GM23338 (cell line): ENCODE results near the gene TFCP2. TPM values are rescaled to one million over a fixed set of nuclear protein-coding genes. Genes with fewer than 3 reads are reported as not detected.

Source experiments
- ATAC-seq: fragments of 200-7000 bp; cut with Tn5 transposase; 3 replicates; pipeline ENCODE4 v1.9.1; 2020
- DNase-seq: peaks from one replicate; pipeline ENCODE4 v3.0.0-alpha.2; 2015; ENCODE audit warnings: low spot score
- H2AFZ ChIP-seq: fragments of 200-600 bp; sonication (generic); 2 replicates; pipeline ENCODE4 v1.8.0; 2016; ENCODE audit warnings: antibody characterized with exemption, mild to moderate bottlenecking, moderate library complexity
- H3F3A ChIP-seq: fragments of 200-600 bp; sonication (generic); replicated peaks from 2 replicates; pipeline ENCODE4 v1.8.0; 2017; ENCODE audit warnings: antibody characterized with exemption, mixed run types, low read depth
- H3K27ac ChIP-seq: fragments of 200-600 bp; sonication (generic); 2 replicates; pipeline ENCODE4 v1.6.1; 2016; ENCODE audit warnings: low read depth
- H3K27me3 ChIP-seq: fragments of 200-600 bp; sonication (generic); 2 replicates; pipeline ENCODE4 v1.8.0; 2016; ENCODE audit warnings: mild to moderate bottlenecking, mixed run types, moderate library complexity; ENCODE audit not compliant: insufficient read depth
- H3K36me3 ChIP-seq: fragments of 200-600 bp; sonication (generic); 2 replicates; pipeline ENCODE4 v1.8.0; 2016; ENCODE audit warnings: mild to moderate bottlenecking; ENCODE audit not compliant: insufficient read depth
- H3K4me1 ChIP-seq: fragments of 200-600 bp; sonication (generic); 2 replicates; pipeline ENCODE4 v1.8.0; 2016; ENCODE audit warnings: mild to moderate bottlenecking, moderate library complexity; ENCODE audit not compliant: insufficient read depth
- H3K4me2 ChIP-seq: fragments of 200-600 bp; sonication (generic); 2 replicates; pipeline ENCODE4 v1.7.1; 2017; ENCODE audit warnings: mixed run types
- H3K4me3 ChIP-seq: fragments of 200-600 bp; sonication (generic); 2 replicates; pipeline ENCODE4 v1.6.1; 2016; ENCODE audit warnings: mixed run types
- H3K79me2 ChIP-seq: fragments of 200-600 bp; sonication (generic); replicated peaks from 2 replicates; pipeline ENCODE4 v1.8.0; 2017; ENCODE audit warnings: mild to moderate bottlenecking; ENCODE audit not compliant: insufficient read depth
- H3K9me2 ChIP-seq: fragments of 200-600 bp; sonication (generic); 2 replicates; pipeline ENCODE4 v1.8.0; 2017; ENCODE audit not compliant: insufficient read depth
- H4K20me1 ChIP-seq: fragments of 200-600 bp; sonication (generic); replicated peaks from 2 replicates; pipeline ENCODE4 v1.8.0; 2017; ENCODE audit warnings: mild to moderate bottlenecking; ENCODE audit not compliant: insufficient read depth
- H3K27ac Mint-ChIP-seq: 2 replicates; pipeline ENCODE4 v1.8.0; 2020; ENCODE audit warnings: inconsistent platforms, mild to moderate bottlenecking, moderate library complexity, mixed read lengths
- H3K27me3 Mint-ChIP-seq: 3 replicates; pipeline ENCODE4 v1.8.0; 2022; ENCODE audit warnings: low read depth, mild to moderate bottlenecking, moderate library complexity, mixed read lengths, inconsistent platforms; ENCODE audit not compliant: insufficient read depth, poor library complexity
- H3K36me3 Mint-ChIP-seq: 3 replicates; pipeline ENCODE4 v1.8.0; 2021; ENCODE audit warnings: low read depth, mild to moderate bottlenecking, inconsistent platforms, moderate library complexity, mixed read lengths
- H3K4me1 Mint-ChIP-seq: 3 replicates; pipeline ENCODE4 v1.8.0; 2020; ENCODE audit warnings: mild to moderate bottlenecking, inconsistent platforms, mixed read lengths
- H3K4me3 Mint-ChIP-seq: 3 replicates; pipeline ENCODE4 v1.8.0; 2021; ENCODE audit warnings: moderate library complexity, mild to moderate bottlenecking, inconsistent platforms, mixed read lengths
- H3K9me3 Mint-ChIP-seq: 3 replicates; pipeline ENCODE4 v1.8.0; 2020; ENCODE audit warnings: moderate library complexity, mild to moderate bottlenecking, inconsistent platforms, mixed read lengths
- CREB1 ChIP-seq: fragments of 250-450 bp; sonication (Bioruptor Pico); IDR thresholded peaks from 2 replicates; pipeline ENCODE4 v1.5.0; 2020; ENCODE audit warnings: low read depth, mild to moderate bottlenecking, moderate library complexity
- CTCF ChIP-seq, 2 experiments: fragments of 200-600 bp in 1 of 2; sonication (generic) in 1 of 2; conservative IDR thresholded peaks; 2 replicates each; pipeline versions ENCODE4 v1.5.1 to v1.6.1; 2016 to 2017; ENCODE audit warnings: antibody characterized with exemption in 2 of 2, low read depth in 2 of 2, mild to moderate bottlenecking in 2 of 2, moderate library complexity in 1 of 2
- ETS1 ChIP-seq: IDR thresholded peaks from 2 replicates; pipeline ENCODE4 v1.6.1; 2016; ENCODE audit warnings: antibody characterized with exemption
- EZH2 ChIP-seq: fragments of 200-600 bp; sonication (generic); IDR thresholded peaks from one replicate; pipeline ENCODE4 v1.8.0; 2017; ENCODE audit warnings: antibody characterized with exemption, mild to moderate bottlenecking, low read depth; ENCODE audit not compliant: unreplicated experiment
- EZH2phosphoT487 ChIP-seq: fragments of 200-600 bp; sonication (generic); IDR thresholded peaks from one replicate; pipeline ENCODE4 v1.8.1; 2018; ENCODE audit warnings: antibody characterized with exemption; ENCODE audit not compliant: unreplicated experiment
- JUNB ChIP-seq: IDR thresholded peaks from one replicate; pipeline ENCODE4 v1.6.1; 2016; ENCODE audit warnings: antibody characterized with exemption; ENCODE audit not compliant: unreplicated experiment
- NANOG ChIP-seq: IDR thresholded peaks from 2 replicates; pipeline ENCODE4 v1.6.1; 2016; ENCODE audit warnings: antibody characterized with exemption, borderline replicate concordance
- REST ChIP-seq: IDR thresholded peaks from one replicate; pipeline ENCODE4 v1.6.1; 2018; ENCODE audit warnings: antibody characterized with exemption; ENCODE audit not compliant: unreplicated experiment
- STAT1 ChIP-seq: IDR thresholded peaks from one replicate; pipeline ENCODE4 v1.6.1; 2016; ENCODE audit warnings: antibody characterized with exemption; ENCODE audit not compliant: unreplicated experiment
- ZNF114 ChIP-seq: fragments of 250-450 bp; sonication (Bioruptor Pico); IDR thresholded peaks from 2 replicates; pipeline ENCODE4 v1.5.0; 2020; ENCODE audit warnings: mild to moderate bottlenecking, moderate library complexity
- ZNF331 ChIP-seq: fragments of 250-450 bp; sonication (Bioruptor Pico); IDR thresholded peaks from 2 replicates; pipeline ENCODE4 v1.5.0; 2020; ENCODE audit warnings: low read depth, mild to moderate bottlenecking, moderate library complexity
- ZNF462 ChIP-seq: fragments of 250-450 bp; sonication (Bioruptor Pico); IDR thresholded peaks from 2 replicates; pipeline ENCODE4 v1.5.0; 2020; ENCODE audit warnings: mild to moderate bottlenecking, moderate library complexity
- polyA plus RNA-seq: library from polyadenylated mRNA; unstranded; fragments of >200 nt; fragmentation: Nextera tagmentation; extraction: Ambion mirVana; gene quantifications from 2 replicates; pipeline ENCODE4 v1.2.1, GENCODE V29; 2016
- total RNA-seq: library from RNA; depleted of rRNA; stranded (reverse); fragments of >200 nt; shearing (Covaris generic); gene quantifications from 2 replicates; pipeline ENCODE4 v1.2.3, GENCODE V29; 2014

Gene TFCP2
- total and polyA plus RNA-seq, 2 experiments from 2014 or later, result 15.2 to 30.5 TPM

GRCh38 chr12:51210690-51211395, 37.9 kb upstream of the TFCP2 start (continued):
- TF ChIP-seq REST, result no peak
- no peak for TF ChIP-seq EZH2
- no peak for TF ChIP-seq NANOG
- TF ChIP-seq JUNB, result no peak
- TF ChIP-seq CREB1, result no peak
- no peak for TF ChIP-seq ETS1
- TF ChIP-seq CTCF (conservative IDR thresholded peaks at IDR 0.05; ENCODE audit: low read depth in 2 of 2), result no peak
- no peak for TF ChIP-seq EZH2phosphoT487

- no peak overlapping the region for H3K27ac ChIP-seq
- no peaks in the 10 kb centered on the region for H3K9me2 ChIP-seq
- Mint-ChIP-seq H3K27me3 (no peaks in the 10 kb centered on the region), H3K27ac (no peak overlapping the region), H3K36me3 (0 out of 3 replicates have a peak, but pooled peaks cover 3% of the 10 kb centered on the region), H3K4me1 (no peaks in the 10 kb centered on the region), H3K4me3 (no peak overlapping the region), H3K9me3 (no peaks in the 10 kb centered on the region)
- no peaks in the 10 kb centered on the region for H3K79me2 ChIP-seq
- ATAC-seq (no peak), DNase-seq (no peak)
- no peak overlapping the region for H3K4me2 ChIP-seq
- no peaks in the 10 kb centered on the region for H3K27me3 ChIP-seq
- H3K4me3 ChIP-seq, result no peak overlapping the region
- H2AFZ ChIP-seq, result no peak overlapping the region
- H3F3A ChIP-seq, result no peaks in the 10 kb centered on the region
- no peaks in the 10 kb centered on the region for H3K36me3 ChIP-seq
- no peaks in the 10 kb centered on the region for H3K4me1 ChIP-seq
- no peaks in the 10 kb centered on the region for H4K20me1 ChIP-seq
- no peak for TF ChIP-seq ZNF331 (CRISPR knock-in tag)
- TF ChIP-seq ZNF462, result no peak
- no peak for TF ChIP-seq STAT1
- TF ChIP-seq ZNF114 (CRISPR knock-in tag), result no peak
- TF ChIP-seq CREB1, result no peak
Observed at GRCh38 chr12:51209259-51209658, 36.3 kb upstream of the TFCP2 start.
